HUES64 (cell line): Measurements from ENCODE around the gene CWF19L1. TPM values are rescaled to one million over a fixed set of nuclear protein-coding genes. Genes with fewer than 3 reads are reported as not detected.
"Not testable (repeated sequence)": the region's sequence is repeated elsewhere in the genome, so short reads cannot be mapped to it uniquely, and the experiment has no call there.

Source experiments
- H3K27ac ChIP-seq: 2 replicates; pipeline ENCODE4 v1.7.0; 2013; ENCODE audit warnings: low read depth, low read length, inconsistent platforms
- H3K27me3 ChIP-seq: 2 replicates; pipeline ENCODE4 v1.6.1; 2013; ENCODE audit warnings: mild to moderate bottlenecking, low read length; ENCODE audit not compliant: insufficient read depth
- H3K36me3 ChIP-seq: 2 replicates; pipeline ENCODE4 v1.6.1; 2013; ENCODE audit warnings: mild to moderate bottlenecking, low read length; ENCODE audit not compliant: insufficient read depth
- H3K4me1 ChIP-seq: 2 replicates; pipeline ENCODE4 v1.6.1; 2013; ENCODE audit warnings: mild to moderate bottlenecking, low read length, moderate library complexity; ENCODE audit not compliant: insufficient read depth
- H3K4me3 ChIP-seq: 2 replicates; pipeline ENCODE4 v1.5.1; 2013; ENCODE audit warnings: mild to moderate bottlenecking, low read length, moderate library complexity
- H3K9ac ChIP-seq: 2 replicates; pipeline ENCODE4 v1.6.1; 2013; ENCODE audit warnings: mild to moderate bottlenecking, low read depth, low read length
- H3K9me3 ChIP-seq: 2 replicates; pipeline ENCODE4 v1.6.1; 2013; ENCODE audit warnings: low read depth, low read length; ENCODE audit not compliant: insufficient read depth
- WGBS: fragments of 150-250, 120-280 bp; methylation state at CpG from one replicate; pipeline ENCODE4 v1.1.7; 2013; ENCODE audit warnings: missing lambda C conversion rate; 5-methylcytosine and 5-hydroxymethylcytosine counted together
- polyA plus RNA-seq, 2 experiments: library from polyadenylated mRNA; stranded (reverse); fragments of 50-300 nt; gene quantifications; one replicate each; pipeline ENCODE4 v1.2.3, GENCODE V29; 2013

CWF19L1 gene
- 23.2 TPM for polyA plus RNA-seq (2013, experiment 1 of 2)
- 20.3 TPM for polyA plus RNA-seq (2013, experiment 2 of 2)

GRCh38 chr10:100267239-100268104 is at the start of gene CWF19L1:
Gene CWF19L1 (minus strand): TSS chr10:100267638. CDS start chr10:100267593, 45 bp downstream.
- H3K27me3 ChIP-seq = no peaks in the 10 kb centered on the region
- H3K4me1 ChIP-seq = no peaks in the 10 kb centered on the region
- H3K9ac ChIP-seq = peak within 1 kb of the TSS; percentile 87
- no peaks in the 10 kb centered on the region for H3K36me3 ChIP-seq
- H3K9me3 ChIP-seq = no peaks in the 10 kb centered on the region
- H3K4me3 ChIP-seq = peak within 1 kb of the TSS; percentile 95
- H3K27ac ChIP-seq = peak within 1 kb of the TSS; percentile 65; the same call in 1 of the 2 replicates
- 7% methylated on average over 49 of the region's 49 CpGs for WGBS

DNA sequence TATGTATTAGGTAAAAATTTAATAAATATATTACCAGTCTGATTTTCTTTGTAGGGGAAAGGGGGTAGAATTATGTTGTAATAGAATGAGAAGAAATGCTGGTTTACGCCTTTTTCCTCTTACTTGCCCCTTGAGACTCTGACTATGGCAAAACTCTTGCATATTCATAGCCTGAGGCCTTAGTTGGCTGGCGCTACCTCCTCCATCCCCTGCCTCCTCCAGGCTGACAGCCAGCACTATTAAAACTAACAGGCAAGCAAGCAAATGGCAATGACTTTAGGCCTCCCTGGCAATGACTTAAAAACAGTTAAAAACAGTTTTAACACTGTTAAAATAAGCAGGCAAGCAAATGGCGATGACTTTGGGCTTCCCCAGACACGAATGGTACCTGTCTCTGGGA is 48.2 kb upstream of the CWF19L1 start:
- H3K27me3 ChIP-seq = peaks cover 24% of the 10 kb centered on the region
- no peaks in the 10 kb centered on the region for H3K4me1 ChIP-seq
- H3K4me3 ChIP-seq = no peak overlapping the region
- H3K36me3 ChIP-seq = no peaks in the 10 kb centered on the region
- 74% methylated on average over 4 of the region's 4 CpGs for WGBS
- H3K9me3 ChIP-seq = no peaks in the 10 kb centered on the region
- H3K9ac ChIP-seq = no peak overlapping the region
- no peak overlapping the region for H3K27ac ChIP-seq

- Histone ChIP-seq H3K9me3 (no peaks in the 10 kb centered on the region), H3K9ac (no peak overlapping the region), H3K4me3 (no peak overlapping the region), H3K36me3 (no peaks in the 10 kb centered on the region), H3K27me3 (peaks cover 18% of the 10 kb centered on the region), H3K4me1 (no peaks in the 10 kb centered on the region), H3K27ac (no peak overlapping the region)
- 100% methylated on average over 3 of the region's 4 CpGs for WGBS
Measured at GRCh38 chr10:100311298-100311697, 43.9 kb upstream of the CWF19L1 start.

DNA sequence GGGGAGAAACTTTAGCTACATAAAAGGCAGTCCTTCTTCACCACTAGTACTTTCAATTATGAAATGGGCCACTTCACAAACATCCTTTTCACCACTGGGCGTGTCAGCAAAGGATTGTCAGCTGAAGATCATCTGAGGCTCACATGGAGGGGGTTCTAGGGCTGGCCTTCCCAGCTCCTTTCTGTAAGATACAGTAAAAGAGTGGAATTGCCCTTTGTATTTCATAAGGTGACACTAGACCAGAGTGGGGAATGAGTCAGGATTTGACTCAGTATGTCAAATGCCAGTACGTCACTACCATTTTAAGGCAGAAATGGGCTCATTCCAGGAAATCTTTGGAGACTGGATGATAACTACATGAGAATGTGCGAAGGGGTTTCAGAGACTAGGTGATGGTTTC is 40.2 kb upstream of the CWF19L1 start:
- over 99% methylated on average over 3 of the region's 3 CpGs for WGBS
- H3K4me1 ChIP-seq = no peaks in the 10 kb centered on the region
- H3K27me3 ChIP-seq = peaks cover 12% of the 10 kb centered on the region
- no peak overlapping the region for H3K27ac ChIP-seq
- H3K9ac ChIP-seq = no peak overlapping the region
- H3K9me3 ChIP-seq = no peaks in the 10 kb centered on the region
- no peaks in the 10 kb centered on the region for H3K36me3 ChIP-seq
- no peak overlapping the region for H3K4me3 ChIP-seq

- Histone ChIP-seq H3K36me3 (no peaks in the 10 kb centered on the region), H3K9me3 (no peaks in the 10 kb centered on the region), H3K4me1 (no peaks in the 10 kb centered on the region), H3K27me3 (peaks cover 4% of the 10 kb centered on the region; the same call in 1 of the 2 replicates), H3K4me3 (no peak overlapping the region), H3K27ac (no peak overlapping the region), H3K9ac (no peak overlapping the region)
- WGBS = 93% methylated on average over 5 of the region's 5 CpGs
Measured at GRCh38 chr10:100306861-100307260, 39.4 kb upstream of the CWF19L1 start.

DNA sequence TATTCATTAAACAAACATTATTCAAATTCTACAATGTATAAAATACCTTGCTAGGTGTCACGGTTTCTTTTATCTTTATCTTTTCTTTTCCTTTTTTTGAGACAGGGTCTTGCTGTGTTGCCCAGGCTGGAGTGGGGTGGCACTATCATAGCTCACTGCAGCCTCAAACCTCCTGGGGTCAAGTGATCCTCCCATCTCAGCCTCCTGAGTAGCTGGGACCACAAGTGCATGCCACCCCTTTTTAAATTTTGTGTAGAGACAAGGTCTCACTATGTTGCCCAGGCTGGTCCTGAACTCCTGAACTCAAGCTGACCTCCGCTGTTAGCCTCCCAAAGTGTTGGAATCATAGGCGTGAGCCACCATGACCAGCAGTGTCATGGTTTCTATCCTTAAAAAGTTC is 37.0 kb upstream of the CWF19L1 start:
- Histone ChIP-seq H3K36me3 (no peaks in the 10 kb centered on the region), H3K9ac (no peak overlapping the region), H3K9me3 (no peaks in the 10 kb centered on the region), H3K27me3 (no peaks in the 10 kb centered on the region), H3K27ac (no peak overlapping the region), H3K4me1 (no peaks in the 10 kb centered on the region), H3K4me3 (no peak overlapping the region)
- 92% methylated on average over 3 of the region's 3 CpGs for WGBS

DNA sequence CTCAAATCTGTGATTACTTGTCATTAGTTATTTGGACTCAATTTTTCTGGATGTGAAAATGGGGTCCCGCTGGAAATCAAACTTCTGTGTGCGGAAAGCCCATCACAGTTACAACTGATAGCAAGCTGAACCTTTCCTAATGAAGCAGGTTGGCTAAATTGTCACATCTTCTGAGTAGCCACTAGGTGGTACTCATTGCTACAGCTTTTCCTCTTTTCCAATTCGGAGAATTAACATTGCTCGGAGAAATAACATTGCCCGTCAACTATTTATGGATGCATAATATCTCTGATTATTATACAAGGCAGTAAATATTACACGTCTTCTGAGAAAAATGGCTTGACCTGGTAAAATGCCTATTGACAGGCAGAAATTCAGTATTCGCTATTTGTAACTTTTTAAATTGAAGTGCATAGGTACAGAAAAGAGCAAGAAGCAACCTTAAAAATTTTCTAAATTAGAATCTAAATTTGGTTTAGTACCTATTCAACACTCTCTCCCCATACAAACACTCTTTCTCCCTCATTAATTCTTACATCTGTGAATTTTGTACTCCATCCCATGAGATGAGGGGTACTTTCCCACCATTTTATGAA is 36.4 kb upstream of the CWF19L1 start:
- Histone ChIP-seq H3K9me3 (no peaks in the 10 kb centered on the region), H3K36me3 (no peaks in the 10 kb centered on the region), H3K9ac (no peak overlapping the region), H3K27ac (no peak overlapping the region), H3K27me3 (no peaks in the 10 kb centered on the region), H3K4me3 (no peak overlapping the region), H3K4me1 (no peaks in the 10 kb centered on the region)
- 59% methylated on average over 6 of the region's 7 CpGs for WGBS

DNA sequence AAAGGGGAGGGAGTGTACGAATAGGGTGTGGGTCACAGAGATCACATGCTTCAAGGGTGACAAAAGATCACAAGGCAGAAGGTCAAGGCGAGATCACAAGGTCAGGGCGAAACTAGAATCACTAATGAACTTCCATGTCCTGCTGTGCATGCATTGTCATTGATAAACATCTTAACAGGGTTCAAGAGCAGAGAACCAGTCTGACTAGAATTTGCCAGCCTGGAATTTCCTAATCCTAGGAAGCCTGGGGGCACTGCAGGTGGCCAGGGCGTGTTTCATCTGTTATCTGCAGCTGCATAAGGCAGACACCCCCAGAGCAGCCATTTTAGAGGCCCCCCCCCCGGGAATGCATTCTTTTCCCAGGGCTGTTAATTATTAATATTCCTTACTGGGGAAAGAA is 33.7 kb upstream of the CWF19L1 start:
- not testable (repeated sequence) for H3K27me3 ChIP-seq, H3K36me3 ChIP-seq, H3K9ac ChIP-seq, H3K4me3 ChIP-seq, H3K4me1 ChIP-seq, H3K9me3 ChIP-seq
- WGBS = 50% methylated on average over 4 of the region's 5 CpGs
- peak overlapping the region; percentile 62; the same call in 1 of the 2 replicates for H3K27ac ChIP-seq

DNA sequence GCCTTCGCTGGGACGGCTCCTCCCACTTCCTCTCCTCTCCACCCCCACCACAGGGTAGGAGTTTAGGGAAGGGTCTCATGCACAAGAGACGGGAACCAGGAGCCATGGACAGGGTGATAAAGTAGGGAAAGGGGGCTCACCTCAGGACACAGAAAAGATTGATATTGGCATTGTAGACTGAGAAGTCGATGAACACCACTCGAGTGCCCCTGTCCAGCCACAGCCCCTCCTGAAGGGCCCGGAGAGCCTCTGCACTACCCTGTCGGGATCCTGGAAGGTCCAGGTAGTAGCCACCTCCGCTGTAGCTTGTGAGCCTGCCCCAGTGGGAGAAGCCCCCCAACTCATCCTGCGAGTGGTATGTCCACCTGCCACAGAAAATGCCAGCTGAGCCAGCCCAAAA is 29.8 kb upstream of the CWF19L1 start:
- WGBS = 91% methylated on average over 7 of the region's 9 CpGs
- Histone ChIP-seq H3K27ac (no peak overlapping the region), H3K4me3 (no peak overlapping the region), H3K36me3 (no peaks in the 10 kb centered on the region), H3K4me1 (no peaks in the 10 kb centered on the region), H3K27me3 (peaks cover 7% of the 10 kb centered on the region; the same call in 1 of the 2 replicates), H3K9me3 (no peaks in the 10 kb centered on the region), H3K9ac (no peak overlapping the region)

DNA sequence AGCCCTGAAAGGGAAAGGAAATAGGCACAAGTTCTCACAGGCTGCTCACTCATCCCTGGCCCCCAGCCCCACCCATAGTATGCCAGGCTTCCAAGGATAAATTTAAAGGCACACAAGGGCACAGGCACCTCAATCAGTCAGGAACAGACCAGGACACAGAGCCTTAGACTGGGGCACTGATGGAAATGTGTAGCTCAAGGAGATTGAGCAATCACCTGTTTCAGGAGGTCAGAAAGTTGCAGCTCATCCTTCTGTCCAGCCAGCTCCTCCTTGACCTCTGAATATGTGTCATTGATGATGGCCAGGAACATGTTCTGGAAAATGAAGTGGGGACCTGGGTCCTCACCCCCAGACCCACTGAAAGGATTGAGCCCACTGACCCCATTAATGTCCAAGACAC is 25.6 kb upstream of the CWF19L1 start:
- no peaks in the 10 kb centered on the region for H3K4me1 ChIP-seq
- no peak overlapping the region for H3K4me3 ChIP-seq
- no peak overlapping the region for H3K9ac ChIP-seq
- H3K36me3 ChIP-seq = no peaks in the 10 kb centered on the region
- no peaks in the 10 kb centered on the region for H3K9me3 ChIP-seq
- peaks cover 7% of the 10 kb centered on the region; the same call in 1 of the 2 replicates for H3K27me3 ChIP-seq
- no peak overlapping the region for H3K27ac ChIP-seq

DNA sequence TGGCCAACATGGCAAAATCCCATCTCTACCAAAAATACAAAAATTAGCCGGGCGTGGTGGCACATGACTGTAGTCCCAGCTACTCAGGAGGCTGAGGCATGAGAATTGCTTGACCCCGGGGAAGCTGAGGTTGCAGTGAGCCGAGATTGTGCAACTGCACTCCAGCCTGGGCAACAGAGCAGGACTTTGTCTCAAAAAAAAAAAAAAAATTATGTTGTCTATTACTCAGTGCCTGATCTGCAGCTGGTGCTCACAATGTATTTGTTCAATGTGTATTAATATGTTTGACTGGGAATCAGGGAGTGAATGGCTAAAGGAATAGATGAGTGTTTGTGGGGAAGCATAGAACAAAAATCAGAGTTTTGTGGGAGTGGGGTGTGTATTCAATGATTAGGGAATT is 24.9 kb upstream of the CWF19L1 start:
- 93% methylated on average over 4 of the region's 4 CpGs for WGBS
- H3K4me1 ChIP-seq, H3K9me3 ChIP-seq, H3K27ac ChIP-seq, H3K9ac ChIP-seq, H3K4me3 ChIP-seq, H3K36me3 ChIP-seq, H3K27me3 ChIP-seq: not testable (repeated sequence)
